ENCODE data around the gene C1orf21.

The C1orf21 gene

GRCh38 chr1:184533049-184533448 lies 146.2 kb downstream of the C1orf21 start:
- Histone ChIP-seq H3K4me1 (no peaks in the 10 kb centered on the region), H3K4me3 (ENCODE audit: low read depth, low read length) (no peak overlapping the region), H3K36me3 (no peaks in the 10 kb centered on the region), H3K9me3 (no peaks in the 10 kb centered on the region), H3K27me3 (no peaks in the 10 kb centered on the region)
- DNase-seq: no peak
- no peak for TF ChIP-seq CTCF (IDR thresholded peaks at IDR 0.05; ENCODE audit: low read depth, low read length)

GRCh38 chr1:184533915-184534314 lies 147.1 kb downstream of the C1orf21 start:
- Histone ChIP-seq H3K4me3 (ENCODE audit: low read depth, low read length) (no peak overlapping the region), H3K27me3 (no peaks in the 10 kb centered on the region), H3K9me3 (no peaks in the 10 kb centered on the region), H3K4me1 (no peaks in the 10 kb centered on the region), H3K36me3 (no peaks in the 10 kb centered on the region)
- DNase-seq: no peak
- no peak for TF ChIP-seq CTCF (IDR thresholded peaks at IDR 0.05; ENCODE audit: low read depth, low read length)

- DNase-seq: no peak
- H3K9me3 ChIP-seq: no peaks in the 10 kb centered on the region
- TF ChIP-seq CTCF (IDR thresholded peaks at IDR 0.05; ENCODE audit: low read depth, low read length): no peak
- H3K4me3 ChIP-seq (ENCODE audit: low read depth, low read length): no peak overlapping the region
- no peaks in the 10 kb centered on the region for H3K36me3 ChIP-seq
- no peaks in the 10 kb centered on the region for H3K4me1 ChIP-seq
- H3K27me3 ChIP-seq: no peaks in the 10 kb centered on the region
Measured at GRCh38 chr1:184534690-184535089, 147.9 kb downstream of the C1orf21 start.

GRCh38 chr1:184535191-184535970 lies 148.6 kb downstream of the C1orf21 start:
- TF ChIP-seq CTCF (IDR thresholded peaks at IDR 0.05; ENCODE audit: low read depth, low read length): no peak
- Histone ChIP-seq H3K4me1 (no peaks in the 10 kb centered on the region), H3K4me3 (ENCODE audit: low read depth, low read length) (no peak overlapping the region), H3K36me3 (no peaks in the 10 kb centered on the region), H3K9me3 (no peaks in the 10 kb centered on the region), H3K27me3 (no peaks in the 10 kb centered on the region)
- no peak for DNase-seq

- DNase-seq: no peak
- H3K36me3 ChIP-seq: no peaks in the 10 kb centered on the region
- H3K27me3 ChIP-seq: no peaks in the 10 kb centered on the region
- H3K9me3 ChIP-seq: no peaks in the 10 kb centered on the region
- no peak for TF ChIP-seq CTCF (IDR thresholded peaks at IDR 0.05; ENCODE audit: low read depth, low read length)
- no peaks in the 10 kb centered on the region for H3K4me1 ChIP-seq
- no peak overlapping the region for H3K4me3 ChIP-seq (ENCODE audit: low read depth, low read length)
Measured at GRCh38 chr1:184536246-184536985, 149.6 kb downstream of the C1orf21 start.

- Histone ChIP-seq H3K9me3 (no peaks in the 10 kb centered on the region), H3K4me1 (no peaks in the 10 kb centered on the region), H3K36me3 (no peaks in the 10 kb centered on the region), H3K27me3 (no peaks in the 10 kb centered on the region), H3K4me3 (ENCODE audit: low read depth, low read length) (no peak overlapping the region)
- TF ChIP-seq CTCF (IDR thresholded peaks at IDR 0.05; ENCODE audit: low read depth, low read length): no peak
- DNase-seq: no peak
Measured at GRCh38 chr1:184539580-184539979, 152.8 kb downstream of the C1orf21 start.
